H1 (cell line): Measurements from ENCODE around the gene C3. TPM values are rescaled to one million over a fixed set of nuclear protein-coding genes. Genes with fewer than 3 reads are reported as not detected.

ENCODE experiments used
- CTCF ChIA-PET: fragments of 300-600 bp; sonication (Branson Sonifier 250); formaldehyde crosslinking; loops from one replicate; lab custom pipeline; 2021; ENCODE audit not compliant: partially characterized antibody; lab: Charles Lee
- POLR2A ChIA-PET: fragments of 300-600 bp; sonication (Branson Sonifier 250); formaldehyde crosslinking; loops from one replicate; lab custom pipeline; 2021; ENCODE audit warnings: inconsistent platforms; ENCODE audit not compliant: partially characterized antibody; lab: Charles Lee
- DNase-seq, 2 experiments: peaks; one replicate each; pipeline versions ENCODE4 v3.0.0 to v3.0.0-alpha.2; 2010 to 2022; ENCODE audit warnings: low spot score in 2 of 2, low read depth in 1 of 2, mixed read lengths in 1 of 2
- FAIRE-seq: peaks from 2 replicates; lab custom pipeline; 2011; peaks lifted over from hg19 to GRCh38; lab: Jason Lieb, UNC
- H2AFZ ChIP-seq: 2 replicates; pipeline ENCODE4 v1.8.1; 2012; ENCODE audit warnings: low read length, inconsistent platforms
- H2AK5ac ChIP-seq: 2 replicates; pipeline ENCODE4 v1.6.1; 2013; ENCODE audit warnings: low read depth, low read length
- H2BK120ac ChIP-seq: replicated peaks from 2 replicates; pipeline ENCODE3; 2013; ENCODE audit warnings: low read depth, low read length, inconsistent platforms
- H2BK12ac ChIP-seq: 2 replicates; pipeline ENCODE4 v1.6.1; 2013; ENCODE audit warnings: low read depth, low read length
- H2BK15ac ChIP-seq: 2 replicates; pipeline ENCODE4 v1.6.1; 2013; ENCODE audit warnings: low read length
- H2BK20ac ChIP-seq: 2 replicates; pipeline ENCODE4 v1.6.1; 2013; ENCODE audit warnings: low read length
- H2BK5ac ChIP-seq: 2 replicates; pipeline ENCODE4 v1.6.1; 2013; ENCODE audit warnings: low read depth, low read length
- H3K14ac ChIP-seq: 2 replicates; pipeline ENCODE4 v1.6.1; 2013; ENCODE audit warnings: inconsistent platforms; ENCODE audit not compliant: insufficient read length
- H3K18ac ChIP-seq: 2 replicates; pipeline ENCODE4 v1.6.1; 2013; ENCODE audit warnings: low read length; ENCODE audit errors: extremely low read depth
- H3K23ac ChIP-seq: 2 replicates; pipeline ENCODE4 v1.6.1; 2013; ENCODE audit warnings: inconsistent platforms; ENCODE audit not compliant: insufficient read length
- H3K23me2 ChIP-seq: 2 replicates; pipeline ENCODE4 v1.6.1; 2013; ENCODE audit warnings: low read depth, low read length
- H3K27ac ChIP-seq: 2 replicates; pipeline ENCODE4 v1.6.1; 2011; ENCODE audit warnings: low read depth, low read length, inconsistent platforms
- H3K27me3 ChIP-seq, 4 experiments: replicated peaks in 1 of 4; 1 replicate in 1 of 4; 2 replicates in 3 of 4; pipeline versions ENCODE4 v1.6.1 to v1.8.1; 2011 to 2013; ENCODE audit warnings: low read length in 3 of 4, mild to moderate bottlenecking in 3 of 4, inconsistent platforms in 2 of 4, mixed read lengths in 2 of 4, moderate library complexity in 1 of 4; ENCODE audit not compliant: control insufficient read depth in 3 of 4, insufficient read depth in 3 of 4; ENCODE audit errors: extremely low read depth in 1 of 4
- H3K36me3 ChIP-seq, 4 experiments: 2 replicates each; pipeline versions ENCODE4 v1.6.1 to v1.8.1; 2011 to 2013; ENCODE audit warnings: mild to moderate bottlenecking in 4 of 4, low read length in 3 of 4, moderate library complexity in 2 of 4, control low read depth in 1 of 4, inconsistent platforms in 1 of 4; ENCODE audit not compliant: insufficient read depth in 4 of 4, control insufficient read depth in 2 of 4
- H3K4ac ChIP-seq: replicated peaks from 2 replicates; pipeline ENCODE3; 2013; ENCODE audit warnings: low read length, low read depth, mixed read lengths, inconsistent platforms; ENCODE audit not compliant: insufficient read length
- H3K4me1 ChIP-seq, 4 experiments: replicated peaks in 1 of 4; 1 replicate in 1 of 4; 2 replicates in 3 of 4; pipeline versions ENCODE4 v1.6.1 to v1.8.1; 2011 to 2013; ENCODE audit warnings: low read length in 3 of 4, inconsistent platforms in 2 of 4, mixed read lengths in 1 of 4; ENCODE audit not compliant: insufficient read depth in 4 of 4, control insufficient read depth in 3 of 4
- H3K4me2 ChIP-seq, 2 experiments: 2 replicates each; pipeline versions ENCODE4 v1.6.1 to v1.8.1; 2011 to 2013; ENCODE audit warnings: low read depth in 2 of 2, low read length in 2 of 2, control low read depth in 1 of 2, inconsistent platforms in 1 of 2, mild to moderate bottlenecking in 1 of 2; ENCODE audit not compliant: insufficient read depth in 1 of 2
- H3K4me3 ChIP-seq, 4 experiments: fragments of 200-600, 300-600 bp in 1 of 4; sonication (generic), shearing (Covaris generic), sonication (Bioruptor Twin) in 1 of 4; 2 replicates each; pipeline versions ENCODE4 v1.5.1 to v1.8.1; 2011 to 2016; ENCODE audit warnings: low read length in 4 of 4, low read depth in 3 of 4, control low read depth in 2 of 4, inconsistent platforms in 2 of 4, mild to moderate bottlenecking in 2 of 4, mixed read lengths in 1 of 4, moderate library complexity in 1 of 4; ENCODE audit not compliant: insufficient read depth in 2 of 4; ENCODE audit errors: extremely low read depth in 1 of 4
- H3K56ac ChIP-seq: replicated peaks from 2 replicates; pipeline ENCODE3; 2013; ENCODE audit warnings: low read depth, mild to moderate bottlenecking, mixed read lengths, low read length, inconsistent platforms; ENCODE audit not compliant: insufficient read length
- H3K79me1 ChIP-seq: 2 replicates; pipeline ENCODE4 v1.6.1; 2013; ENCODE audit warnings: low read depth, low read length, control low read depth
- H3K79me2 ChIP-seq, 2 experiments: 2 replicates each; pipeline versions ENCODE4 v1.6.1 to v1.8.1; 2012 to 2013; ENCODE audit warnings: low read length in 2 of 2, mild to moderate bottlenecking in 2 of 2, inconsistent platforms in 1 of 2; ENCODE audit not compliant: insufficient read depth in 2 of 2, control insufficient read depth in 1 of 2
- H3K9ac ChIP-seq, 4 experiments: replicated peaks in 1 of 4; 1 replicate in 1 of 4; 2 replicates in 3 of 4; pipeline versions ENCODE4 v1.6.1 to v1.8.1; 2011 to 2013; ENCODE audit warnings: low read depth in 3 of 4, low read length in 3 of 4, control low read depth in 2 of 4, mild to moderate bottlenecking in 2 of 4, moderate library complexity in 2 of 4, inconsistent platforms in 1 of 4; ENCODE audit errors: extremely low read depth in 1 of 4
- H3K9me3 ChIP-seq, 2 experiments: 2 replicates each; pipeline versions ENCODE4 v1.6.1 to v1.8.1; 2012 to 2013; ENCODE audit warnings: mild to moderate bottlenecking in 2 of 2, moderate library complexity in 2 of 2, control low read depth in 1 of 2, inconsistent platforms in 1 of 2, low read depth in 1 of 2, low read length in 1 of 2, mixed read lengths in 1 of 2; ENCODE audit not compliant: insufficient read depth in 2 of 2
- H4K20me1 ChIP-seq, 2 experiments: replicated peaks in 1 of 2; 2 replicates each; pipeline versions ENCODE3 to v1.8.1; 2011 to 2013; ENCODE audit warnings: inconsistent platforms in 2 of 2, low read length in 2 of 2, mild to moderate bottlenecking in 1 of 2; ENCODE audit not compliant: insufficient read depth in 2 of 2, control insufficient read depth in 1 of 2
- H4K5ac ChIP-seq: 2 replicates; pipeline ENCODE4 v1.6.1; 2013; ENCODE audit warnings: low read length, low read depth, mixed read lengths, inconsistent platforms; ENCODE audit not compliant: insufficient read length
- H4K8ac ChIP-seq: 2 replicates; pipeline ENCODE4 v1.8.0; 2013; ENCODE audit warnings: mild to moderate bottlenecking, moderate library complexity, low read length, inconsistent platforms; ENCODE audit not compliant: insufficient read depth; ENCODE audit errors: extremely low read depth
- H4K91ac ChIP-seq: replicated peaks from 2 replicates; pipeline ENCODE3; 2013; ENCODE audit warnings: low read length, mixed read lengths, inconsistent platforms; ENCODE audit not compliant: insufficient read length
- BRCA1 ChIP-seq: IDR thresholded peaks from 2 replicates; pipeline ENCODE4 v1.6.1; 2012; ENCODE audit warnings: low read depth, low read length, improper control_type of control experiment
- CREB1 ChIP-seq: IDR thresholded peaks from 2 replicates; pipeline ENCODE4 v1.6.1; 2012; ENCODE audit warnings: inconsistent platforms
- GTF2F1 ChIP-seq: IDR thresholded peaks from 2 replicates; pipeline ENCODE4 v1.6.1; 2012; ENCODE audit warnings: low read depth, low read length, improper control_type of control experiment, borderline replicate concordance
- HDAC6 ChIP-seq: IDR thresholded peaks from one replicate; pipeline ENCODE4 v1.7.1; 2012; ENCODE audit warnings: low read depth, mild to moderate bottlenecking, inconsistent platforms, low read length, moderate library complexity
- JUN ChIP-seq: IDR thresholded peaks from 2 replicates; pipeline ENCODE4 v1.6.1; 2011; ENCODE audit warnings: low read depth, mild to moderate bottlenecking, improper control_type of control experiment, low read length
- KDM1A ChIP-seq: fragments of 200-600, 300-600 bp; sonication (generic); IDR thresholded peaks from 2 replicates; pipeline ENCODE4 v1.7.1; 2016; ENCODE audit warnings: mild to moderate bottlenecking, low read length, borderline replicate concordance
- KDM4A ChIP-seq: IDR thresholded peaks from one replicate; pipeline ENCODE4 v1.7.1; 2012; ENCODE audit warnings: low read depth, mild to moderate bottlenecking, moderate library complexity, low read length, inconsistent platforms; ENCODE audit not compliant: severe bottlenecking
- MAFK ChIP-seq: IDR thresholded peaks from 2 replicates; pipeline ENCODE4 v1.6.1; 2012; ENCODE audit warnings: low read depth, mild to moderate bottlenecking, improper control_type of control experiment, low read length
- NANOG ChIP-seq: IDR thresholded peaks from 2 replicates; pipeline ENCODE4 v1.6.1; 2011; ENCODE audit warnings: low read length, low read depth, mild to moderate bottlenecking, inconsistent platforms; ENCODE audit not compliant: insufficient read depth, poor library complexity, severe bottlenecking
- RFX5 ChIP-seq: IDR thresholded peaks from 2 replicates; pipeline ENCODE4 v1.6.1; 2011; ENCODE audit warnings: low read depth, low read length, improper control_type of control experiment, borderline replicate concordance
- SP2 ChIP-seq: IDR thresholded peaks from 2 replicates; pipeline ENCODE4 v1.6.1; 2012; ENCODE audit warnings: mild to moderate bottlenecking, low read length, inconsistent platforms
- TBP ChIP-seq: IDR thresholded peaks from 2 replicates; pipeline ENCODE4 v1.6.1; 2011; ENCODE audit warnings: low read depth, low read length, improper control_type of control experiment
- WGBS, 2 experiments: shearing (Covaris generic) in 1 of 2; methylation state at CpG; one replicate each; pipeline versions ENCODE4 v1.1.6 to v1.1.7; 2013 to 2015; ENCODE audit warnings: low lambda C conversion rate in 2 of 2, mixed read lengths in 2 of 2, inconsistent platforms in 1 of 2, low coverage in 1 of 2, missing lambda C conversion rate in 1 of 2; ENCODE audit not compliant: insufficient replicate concordance in 2 of 2, insufficient coverage in 1 of 2, insufficient read length in 1 of 2; ENCODE audit errors: extremely low coverage in 1 of 2, missing lambda C conversion rate in 1 of 2; 5-methylcytosine and 5-hydroxymethylcytosine counted together
- polyA plus RNA-seq, 7 experiments: library from polyadenylated mRNA; depleted of rRNA in 3 of 7; stranded (reverse) in 5 of 7; unstranded in 2 of 7; fragments of >200 nt in 5 of 7; fragments of 200-250 nt in 2 of 7; gene quantifications; 1 replicate in 5 of 7; 2 replicates in 1 of 7; 4 replicates in 1 of 7; pipeline versions ENCODE4 v1.2.1 to v1.2.3, GENCODE V29; 2011 to 2013; ENCODE audit warnings: missing spikeins in 2 of 7, mixed read lengths in 2 of 7
- total RNA-seq: library from RNA; stranded (reverse); fragmentation: NEBNext Ultra II Directional; extraction: Animal tissue kit (Norgen Biotek cat#: 25700); gene quantifications from 2 replicates; pipeline ENCODE4 v1.2.1, GENCODE V29; 2021
- TF ChIP-seq, protein P1 (sequence below): IDR thresholded peaks from 2 replicates; pipeline ENCODE4 v1.6.1; 2011; ENCODE audit warnings: low read length, improper control_type of control experiment
- TF ChIP-seq, protein P2 (sequence below): IDR thresholded peaks from 2 replicates; pipeline ENCODE4 v1.6.1; 2012; ENCODE audit warnings: inconsistent platforms

The C3 gene
- total and polyA plus RNA-seq, 2 of the 8 experiments (the other 6 are each of a cell fraction or from before 2014, with no cell fraction given): 6.4 to 12.8 TPM

DNA sequence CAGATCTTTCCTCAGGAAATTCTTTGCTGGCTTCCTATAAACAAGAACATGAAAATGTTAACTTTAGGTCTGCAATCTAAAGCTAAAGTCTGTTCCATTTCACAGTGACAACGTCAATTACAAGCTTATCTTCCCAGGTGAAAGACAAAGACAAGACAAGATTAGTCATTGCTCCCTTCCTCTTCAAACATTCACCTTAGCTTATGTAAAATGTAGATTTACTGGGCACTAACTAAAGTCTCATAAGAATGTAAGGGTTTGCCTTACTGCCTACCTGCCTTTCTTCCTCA, 67.7 kb downstream of the C3 start:
- FAIRE-seq (no peak), DNase-seq (no peak)
- H3K4me2 ChIP-seq: no peak overlapping the region
- no peak overlapping the region for H2BK5ac ChIP-seq
- 75% methylated on average over 1 of the region's 1 CpG; no CpG with 5 or more reads in 1 of the 2 experiments for WGBS, 2 experiments
- no peak overlapping the region for H2AFZ ChIP-seq
- no peak overlapping the region for H2BK12ac ChIP-seq
- H2AK5ac ChIP-seq: no peak overlapping the region
- H4K20me1 ChIP-seq: no peaks in the 10 kb centered on the region
- ChIA-PET POLR2A (no interaction called here), CTCF (interaction anchor here (0.8 kb wide), 1 partner anchor 237 kb away, joined by 3 read pairs; no protein-coding TSS in a partner anchor)
- H4K8ac ChIP-seq: no peak overlapping the region
- H3K79me1 ChIP-seq: no peaks in the 10 kb centered on the region
- no peak overlapping the region for H2BK15ac ChIP-seq
- no peak overlapping the region for H4K5ac ChIP-seq
- peaks cover 11 to 12% of the 10 kb centered on the region in 2 experiments; a peak in 3 of 4 replicates for H3K9me3 ChIP-seq
- H3K27ac ChIP-seq: no peak overlapping the region
- H3K56ac ChIP-seq: no peak overlapping the region
- H3K23me2 ChIP-seq: no peaks in the 10 kb centered on the region; the same call in 1 of the 2 replicates
- H3K23ac ChIP-seq: no peak overlapping the region
- no peak overlapping the region for H2BK120ac ChIP-seq
- H3K14ac ChIP-seq: no peak overlapping the region
- H3K79me2 ChIP-seq: no peaks in the 10 kb centered on the region
- no peaks in the 10 kb centered on the region for H3K4me1 ChIP-seq
- H3K9ac ChIP-seq: no peak overlapping the region
- no peaks in the 10 kb centered on the region for H3K36me3 ChIP-seq
- no peak overlapping the region for H3K18ac ChIP-seq
- no peak overlapping the region for H4K91ac ChIP-seq
- no peak overlapping the region for H3K4me3 ChIP-seq
- no peak overlapping the region for H2BK20ac ChIP-seq
- no peak overlapping the region for H3K4ac ChIP-seq
- no peaks in the 10 kb centered on the region for H3K27me3 ChIP-seq
- TF ChIP-seq, protein P1, sequence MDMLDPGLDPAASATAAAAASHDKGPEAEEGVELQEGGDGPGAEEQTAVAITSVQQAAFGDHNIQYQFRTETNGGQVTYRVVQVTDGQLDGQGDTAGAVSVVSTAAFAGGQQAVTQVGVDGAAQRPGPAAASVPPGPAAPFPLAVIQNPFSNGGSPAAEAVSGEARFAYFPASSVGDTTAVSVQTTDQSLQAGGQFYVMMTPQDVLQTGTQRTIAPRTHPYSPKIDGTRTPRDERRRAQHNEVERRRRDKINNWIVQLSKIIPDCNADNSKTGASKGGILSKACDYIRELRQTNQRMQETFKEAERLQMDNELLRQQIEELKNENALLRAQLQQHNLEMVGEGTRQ: no peak
- no peak for TF ChIP-seq GTF2F1
- no peak for TF ChIP-seq MAFK
- no peak for TF ChIP-seq KDM4A
- TF ChIP-seq SP2: no peak
- no peak for TF ChIP-seq RFX5
- no peak for TF ChIP-seq TBP
- TF ChIP-seq NANOG: no peak
- TF ChIP-seq HDAC6: no peak
- no peak for TF ChIP-seq KDM1A
- TF ChIP-seq, protein P2, sequence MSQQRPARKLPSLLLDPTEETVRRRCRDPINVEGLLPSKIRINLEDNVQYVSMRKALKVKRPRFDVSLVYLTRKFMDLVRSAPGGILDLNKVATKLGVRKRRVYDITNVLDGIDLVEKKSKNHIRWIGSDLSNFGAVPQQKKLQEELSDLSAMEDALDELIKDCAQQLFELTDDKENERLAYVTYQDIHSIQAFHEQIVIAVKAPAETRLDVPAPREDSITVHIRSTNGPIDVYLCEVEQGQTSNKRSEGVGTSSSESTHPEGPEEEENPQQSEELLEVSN: no peak
- no peak for TF ChIP-seq CREB1
- TF ChIP-seq JUN: no peak
- no peak for TF ChIP-seq BRCA1
